ENCODE results near the gene CORT. TPM values are rescaled to one million over a fixed set of nuclear protein-coding genes. Genes with fewer than 3 reads are reported as not detected.

Gene CORT
- total and polyA plus RNA-seq, 10 of the 15 experiments (the other 5 are each of a cell fraction or from before 2014, with no cell fraction given), result 0.09 to 0.49 (median 0.23) TPM; not detected in 1

DNA sequence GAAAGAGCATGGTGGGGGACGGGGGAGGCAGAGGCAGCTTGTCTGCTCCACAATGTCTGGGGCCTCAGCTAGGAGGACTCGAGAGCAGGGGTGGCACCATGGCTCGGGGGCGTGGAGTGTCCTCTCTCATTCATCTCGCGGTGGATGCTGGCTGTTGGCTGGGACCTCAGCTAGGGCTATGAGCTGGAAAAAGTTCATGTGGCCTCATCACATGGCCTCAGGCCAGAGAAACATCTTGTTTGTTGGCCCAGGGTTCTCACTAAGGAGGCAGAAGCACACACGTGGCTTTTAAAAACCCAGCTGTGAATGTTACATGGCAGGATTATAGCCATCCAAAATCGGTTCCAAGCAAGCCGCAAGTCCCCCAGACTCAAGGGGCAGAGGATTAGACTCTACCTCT lies 25.8 kb upstream of the CORT start:
- Histone ChIP-seq H3K27me3 (replicated peaks in 1 of 2; ENCODE audit: control insufficient read depth in 2 of 2, insufficient read depth in 2 of 2, low read length in 1 of 2) (no peaks in the 10 kb centered on the region), H3K36me3 (ENCODE audit: control insufficient read depth in 2 of 2, insufficient read depth in 2 of 2, low read length in 1 of 2) (peaks cover 4 to 9% of the 10 kb centered on the region in 2 experiments), H3K9me3 (replicated peaks; ENCODE audit: control insufficient read depth, insufficient read depth, low read length) (no peaks in the 10 kb centered on the region), H3K4me1 (ENCODE audit: control insufficient read depth, insufficient read depth, low read length) (peaks cover 4% of the 10 kb centered on the region; the same call in 1 of the 2 replicates), H3K9ac (ENCODE audit: control insufficient read depth, insufficient read depth, low read length) (no peak overlapping the region), H3K4me2 (ENCODE audit: control insufficient read depth, insufficient read depth) (no peak overlapping the region), H3K79me2 (ENCODE audit: control insufficient read depth, insufficient read depth, low read length) (no peaks in the 10 kb centered on the region), H3K27ac (ENCODE audit: control insufficient read depth, insufficient read depth) (no peak overlapping the region), H4K20me1 (ENCODE audit: control insufficient read depth, insufficient read depth) (no peaks in the 10 kb centered on the region), H3K4me3 (no peak overlapping the region), H2AFZ (ENCODE audit: control insufficient read depth, low read depth, low read length) (no peak overlapping the region)
- CTCF ChIA-PET, result interaction anchor here (1.1 kb wide), 1 partner anchor 65 kb away, joined by 3 read pairs; no protein-coding TSS in a partner anchor
- TF ChIP-seq SREBF2 (IDR thresholded peaks at IDR 0.05; ENCODE audit: low read length) (no peak), CBFB (IDR thresholded peaks at IDR 0.05; ENCODE audit: low read depth) (no peak), RAD21 (IDR thresholded peaks at IDR 0.05; ENCODE audit: insufficient read depth, low read depth, low read length) (no peak), LARP7 (IDR thresholded peaks at IDR 0.05) (no peak), MEF2B (IDR thresholded peaks at IDR 0.05; ENCODE audit: partially characterized antibody, poor library complexity, severe bottlenecking) (no peak), RELA (IDR thresholded peaks at IDR 0.05; ENCODE audit: borderline replicate concordance, partially characterized antibody) (no peak), ASH2L (IDR thresholded peaks at IDR 0.05; ENCODE audit: borderline replicate concordance, low read depth) (no peak), GATAD2B (conservative IDR thresholded peaks at IDR 0.05; ENCODE audit: low read depth) (no peak), SIN3A (IDR thresholded peaks at IDR 0.05; ENCODE audit: low read depth, low read length) (no peak)
- TF ChIP-seq, protein P1, sequence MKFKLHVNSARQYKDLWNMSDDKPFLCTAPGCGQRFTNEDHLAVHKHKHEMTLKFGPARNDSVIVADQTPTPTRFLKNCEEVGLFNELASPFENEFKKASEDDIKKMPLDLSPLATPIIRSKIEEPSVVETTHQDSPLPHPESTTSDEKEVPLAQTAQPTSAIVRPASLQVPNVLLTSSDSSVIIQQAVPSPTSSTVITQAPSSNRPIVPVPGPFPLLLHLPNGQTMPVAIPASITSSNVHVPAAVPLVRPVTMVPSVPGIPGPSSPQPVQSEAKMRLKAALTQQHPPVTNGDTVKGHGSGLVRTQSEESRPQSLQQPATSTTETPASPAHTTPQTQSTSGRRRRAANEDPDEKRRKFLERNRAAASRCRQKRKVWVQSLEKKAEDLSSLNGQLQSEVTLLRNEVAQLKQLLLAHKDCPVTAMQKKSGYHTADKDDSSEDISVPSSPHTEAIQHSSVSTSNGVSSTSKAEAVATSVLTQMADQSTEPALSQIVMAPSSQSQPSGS (IDR thresholded peaks at IDR 0.05; ENCODE audit: low read length), result no peak
- BruUV-seq (replicated peaks), result no TSS peak
- ATAC-seq (no peak), DNase-seq (ENCODE audit: low read depth, low spot score) (no peak), FAIRE-seq (no peak)
- POLR2A ChIA-PET, result no interaction called here
- WGBS (ENCODE audit: insufficient coverage, insufficient replicate concordance, low lambda C conversion rate, missing lambda C conversion rate), result 86% methylated on average over 9 of the region's 9 CpGs
- intact Hi-C loops (cut with micrococcal nuclease; ENCODE audit: unreplicated experiment) (no loop called here), in situ Hi-C loops (cut with MboI) (loop anchor here (5.0 kb wide), 1 partner anchor 552 kb away; no protein-coding TSS in a partner anchor)
- RAD21 ChIA-PET (ENCODE audit: unreplicated experiment), result no interaction called here
- SMC1A ChIA-PET (ENCODE audit: uncharacterized antibody, unreplicated experiment), result no interaction called here
